Endothelial cell of umbilical vein (primary cell): ENCODE results near the gene DEPDC5.

ENCODE experiments used
- CTCF ChIP-seq, 2 donors: IDR thresholded peaks; 1 replicate in 1 of 2; 2 replicates in 1 of 2; pipeline ENCODE4 v1.5.1; 2011; ENCODE audit warnings: low read length in 2 of 2, mild to moderate bottlenecking in 2 of 2, moderate library complexity in 2 of 2, control low read depth in 1 of 2, inconsistent platforms in 1 of 2, low read depth in 1 of 2; ENCODE audit not compliant: insufficient read depth in 1 of 2; ENCODE audit errors: extremely low read depth in 1 of 2
- EZH2 ChIP-seq: IDR thresholded peaks from 2 replicates; pipeline ENCODE4 v1.6.1; 2012; ENCODE audit warnings: borderline replicate concordance, low read depth, mild to moderate bottlenecking, moderate library complexity, low read length, inconsistent platforms; ENCODE audit not compliant: severe bottlenecking
- JUN ChIP-seq: IDR thresholded peaks from 2 replicates; pipeline ENCODE4 v1.6.1; 2011; ENCODE audit warnings: borderline replicate concordance, low read depth; ENCODE audit not compliant: insufficient read length, insufficient read depth
- MAX ChIP-seq: IDR thresholded peaks from 2 replicates; pipeline ENCODE4 v1.6.1; 2011; ENCODE audit not compliant: insufficient read depth, insufficient read length
- MYC ChIP-seq: IDR thresholded peaks from one replicate; pipeline ENCODE4 v1.6.1; 2011; ENCODE audit warnings: mild to moderate bottlenecking, low read depth, low read length
- POLR2A ChIP-seq: IDR thresholded peaks from 2 replicates; pipeline ENCODE4 v1.6.1; 2012; ENCODE audit warnings: low read depth, mild to moderate bottlenecking, control low read depth, low read length
- POLR2AphosphoS5 ChIP-seq: IDR thresholded peaks from 2 replicates; pipeline ENCODE4 v1.6.1; 2012; ENCODE audit warnings: low read depth, mild to moderate bottlenecking, control low read depth, low read length, moderate library complexity; ENCODE audit not compliant: insufficient read depth

GRCh38 chr22:31861226-31861840 is 107.5 kb downstream of the DEPDC5 start:
- TF ChIP-seq CTCF (IDR thresholded peaks at IDR 0.05; ENCODE audit: extremely low read depth in 1 of 2, insufficient read depth in 1 of 2, low read depth in 1 of 2, low read length in 2 of 2): no peak
- TF ChIP-seq POLR2A: no peak
- no peak for TF ChIP-seq EZH2
- TF ChIP-seq JUN: no peak
- TF ChIP-seq MAX: no peak
- no peak for TF ChIP-seq POLR2AphosphoS5
- no peak for TF ChIP-seq MYC
